GM12878 (cell line): ENCODE results near the gene IGF2BP2. TPM values are rescaled to one million over a fixed set of nuclear protein-coding genes. Genes with fewer than 3 reads are reported as not detected.

Experiments
- ATAC-seq: fragments of 200-7000 bp; cut with Tn5 transposase; 3 replicates; pipeline ENCODE4 v1.9.1; 2020; ENCODE audit warnings: mild to moderate bottlenecking, moderate library complexity
- BruUV-seq: library from RNA; stranded (reverse); fragments of 400-500 nt; replicated peaks from 2 replicates; lab custom pipeline; 2021; lab: Mats Ljungman, UMichigan
- CTCF ChIA-PET: fragments of 300-600 bp; sonication (Branson Sonifier 250); formaldehyde crosslinking; extraction: SDS; loops from one replicate; lab custom pipeline; 2021; ENCODE audit warnings: inconsistent platforms; lab: Yijun Ruan, JAX
- POLR2A ChIA-PET: fragments of 350-600 bp; formaldehyde crosslinking; extraction: SDS; loops from one replicate; lab custom pipeline; 2021; ENCODE audit warnings: inconsistent platforms; lab: Charles Lee
- RAD21 ChIA-PET: fragments of 300-600 bp; sonication (Branson Sonifier 250); formaldehyde crosslinking; loops from one replicate; lab custom pipeline; 2023; ENCODE audit warnings: antibody characterized with exemption; ENCODE audit not compliant: unreplicated experiment; lab: Charles Lee
- SMC1A ChIA-PET: fragments of 300-600 bp; sonication (Branson Sonifier 250); formaldehyde crosslinking; loops from one replicate; lab custom pipeline; 2023; ENCODE audit not compliant: unreplicated experiment, uncharacterized antibody; lab: Charles Lee
- DNase-seq: peaks from one replicate; pipeline ENCODE4 v3.0.0-alpha.2; 2011; ENCODE audit warnings: low read depth, low spot score
- FAIRE-seq: peaks from 3 replicates; lab custom pipeline; 2011; peaks lifted over from hg19 to GRCh38; lab: Jason Lieb, UNC
- H2AFZ ChIP-seq: 2 replicates; pipeline ENCODE4 v1.6.0; 2011; ENCODE audit warnings: low read depth, low read length, control low read depth; ENCODE audit not compliant: control insufficient read depth
- H3K27ac ChIP-seq: 2 replicates; pipeline ENCODE4 v1.5.1; 2011; ENCODE audit warnings: control low read depth; ENCODE audit not compliant: control insufficient read depth, insufficient read depth
- H3K27me3 ChIP-seq, 2 experiments: replicated peaks in 1 of 2; 2 replicates each; pipeline versions ENCODE4 v1.6.0 to v1.6.1; 2011; ENCODE audit warnings: low read length in 1 of 2; ENCODE audit not compliant: control insufficient read depth in 2 of 2, insufficient read depth in 2 of 2
- H3K36me3 ChIP-seq, 2 experiments: 2 replicates each; pipeline ENCODE4 v1.5.1; 2011; ENCODE audit warnings: low read length in 1 of 2; ENCODE audit not compliant: control insufficient read depth in 2 of 2, insufficient read depth in 2 of 2
- H3K4me1 ChIP-seq: 2 replicates; pipeline ENCODE4 v1.6.1; 2011; ENCODE audit warnings: mild to moderate bottlenecking, low read length, moderate library complexity, mixed read lengths; ENCODE audit not compliant: control insufficient read depth, insufficient read depth
- H3K4me2 ChIP-seq: 2 replicates; pipeline ENCODE4 v1.6.0; 2011; ENCODE audit warnings: control low read depth; ENCODE audit not compliant: control insufficient read depth, insufficient read depth
- H3K4me3 ChIP-seq: fragments of 200-600 bp; sonication (generic); 2 replicates; pipeline ENCODE4 v1.5.1; 2016
- H3K79me2 ChIP-seq: 2 replicates; pipeline ENCODE4 v1.6.0; 2011; ENCODE audit warnings: low read length; ENCODE audit not compliant: control insufficient read depth, insufficient read depth
- H3K9ac ChIP-seq: 2 replicates; pipeline ENCODE4 v1.8.0; 2011; ENCODE audit warnings: low read length, control low read depth, mixed read lengths; ENCODE audit not compliant: control insufficient read depth, insufficient read depth
- H3K9me3 ChIP-seq: replicated peaks from 3 replicates; pipeline ENCODE4 v1.5.1; 2011; ENCODE audit warnings: mild to moderate bottlenecking, low read length; ENCODE audit not compliant: control insufficient read depth, insufficient read depth
- H4K20me1 ChIP-seq: 2 replicates; pipeline ENCODE4 v1.6.0; 2011; ENCODE audit not compliant: control insufficient read depth, insufficient read depth
- ESRRA ChIP-seq: IDR thresholded peaks from 2 replicates; pipeline ENCODE4 v1.6.1; 2012; ENCODE audit warnings: mild to moderate bottlenecking, low read length, improper control_type of control experiment
- NBN ChIP-seq: fragments of 450-650 bp; IDR thresholded peaks from 2 replicates; pipeline ENCODE4 v1.6.1; 2016
- PAX8 ChIP-seq: fragments of 450-650 bp; IDR thresholded peaks from 2 replicates; pipeline ENCODE4 v1.6.1; 2017; ENCODE audit warnings: mild to moderate bottlenecking, moderate library complexity
- PBX3 ChIP-seq: IDR thresholded peaks from 2 replicates; pipeline ENCODE4 v1.6.1; 2011; ENCODE audit warnings: mild to moderate bottlenecking, low read depth, low read length, moderate library complexity; ENCODE audit not compliant: insufficient replicate concordance
- RCOR1 ChIP-seq: conservative IDR thresholded peaks from 2 replicates; pipeline ENCODE4 v1.6.1; 2012; ENCODE audit warnings: low read depth, low read length, improper control_type of control experiment
- SMC3 ChIP-seq: IDR thresholded peaks from 2 replicates; pipeline ENCODE4 v1.6.1; 2011; ENCODE audit warnings: low read length, improper control_type of control experiment, borderline replicate concordance
- TCF7 ChIP-seq: IDR thresholded peaks from 2 replicates; pipeline ENCODE4 v1.6.1; 2014; ENCODE audit warnings: antibody characterized with exemption, borderline replicate concordance
- WGBS: methylation state at CpG from one replicate; pipeline ENCODE4 v1.1.6; 2016; ENCODE audit warnings: low lambda C conversion rate; ENCODE audit not compliant: insufficient replicate concordance, insufficient coverage; ENCODE audit errors: missing lambda C conversion rate; 5-methylcytosine and 5-hydroxymethylcytosine counted together
- in situ Hi-C: fragments of 300-500 bp; cut with MboI; formaldehyde crosslinking; loops from 9 replicates; pipeline ENCODE4 v1.14.3; 2018; ENCODE audit warnings: mixed read lengths
- intact Hi-C: fragments of 100-400 bp; cut with micrococcal nuclease; formaldehyde crosslinking; loops from one replicate; pipeline ENCODE4 v1.14.2; 2022; ENCODE audit not compliant: unreplicated experiment
- polyA plus RNA-seq, 11 experiments: library from polyadenylated mRNA; depleted of rRNA in 4 of 11; unstranded in 6 of 11; stranded (reverse) in 5 of 11; fragments of >200 nt; fragmentation: Nextera tagmentation in 4 of 11; fragmentation: Illumina TruSeq in 1 of 11; extraction: Ambion mirVana in 4 of 11; extraction: Trizol in 1 of 11; gene quantifications; 1 replicate in 1 of 11; 2 replicates in 10 of 11; pipeline versions ENCODE4 v1.2.1 to v1.2.3, GENCODE V29; 2011 to 2016; ENCODE audit warnings: inconsistent platforms in 2 of 11, missing spikeins in 2 of 11, low read depth in 1 of 11
- total RNA-seq, 4 experiments: library from RNA; depleted of rRNA in 3 of 4; stranded (reverse); fragments of >200 nt in 3 of 4; fragmentation: Illumina TruSeq in 1 of 4; extraction: Trizol in 1 of 4; gene quantifications; 2 replicates each; pipeline versions ENCODE4 v1.2.1 to v1.2.3, GENCODE V29; 2013 to 2021

Gene IGF2BP2
- total and polyA plus RNA-seq, 10 of the 15 experiments (the other 5 are each of a cell fraction or from before 2014, with no cell fraction given): 0.25 to 0.72 TPM; not detected in 8

- TF ChIP-seq PAX8 (no peak), PBX3 (no peak)
Observed at GRCh38 chr3:185822221-185823000, 2.4 kb downstream of the IGF2BP2 start (continued).

- no peak overlapping the region for H3K9ac ChIP-seq
- 48% methylated on average over 6 of the region's 6 CpGs for WGBS
- DNase-seq: no peak
- no peak overlapping the region for H3K4me2 ChIP-seq
- in situ Hi-C loops: no loop called here
- FAIRE-seq: no peak
- intact Hi-C loops: no loop called here
- no peaks in the 10 kb centered on the region for H3K9me3 ChIP-seq
- H3K36me3 ChIP-seq: no peaks in the 10 kb centered on the region
- SMC1A ChIA-PET: interaction anchor here (0.7 to 1.4 kb wide), 4 partner anchors 10 to 523 kb away, joined by 3 to 4 read pairs (median 3); no protein-coding TSS in a partner anchor
- peaks cover 4 to 6% of the 10 kb centered on the region in 2 experiments for H3K27me3 ChIP-seq
- ATAC-seq: no peak
- H3K4me3 ChIP-seq: no peak overlapping the region
- H3K79me2 ChIP-seq: no peaks in the 10 kb centered on the region
- BruUV-seq: no TSS peak
- no peak for TF ChIP-seq TCF7
- no peak for TF ChIP-seq RCOR1
- TF ChIP-seq ESRRA: no peak
- no peak for TF ChIP-seq SMC3
- no peak for TF ChIP-seq NBN
- no peak overlapping the region for H3K27ac ChIP-seq
- POLR2A ChIA-PET: interaction anchor here (0.5 kb wide), 1 partner anchor 324 kb away, joined by 4 read pairs; no protein-coding TSS in a partner anchor
- CTCF ChIA-PET: no interaction called here
- RAD21 ChIA-PET: no interaction called here
- H3K4me1 ChIP-seq: no peaks in the 10 kb centered on the region
- no peak overlapping the region for H2AFZ ChIP-seq
- no peaks in the 10 kb centered on the region for H4K20me1 ChIP-seq
Observed at GRCh38 chr3:185820973-185821758, 3.7 kb downstream of the IGF2BP2 start.
